Measurements from ENCODE around the gene SELENON.

DNA sequence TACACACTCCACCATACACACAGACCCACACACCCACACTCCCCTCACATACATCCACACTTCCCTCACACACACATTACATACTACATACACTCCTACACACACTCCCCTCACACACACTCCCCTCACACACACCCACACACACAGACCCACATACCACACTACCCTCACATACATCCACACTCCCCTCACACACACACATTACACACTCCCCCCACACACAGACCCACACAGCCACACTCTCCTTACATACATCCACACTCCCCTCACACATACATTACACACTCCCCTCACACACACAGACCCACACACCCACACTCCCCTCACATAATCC lies 32.6 kb upstream of the SELENON start:
- no peak for TF ChIP-seq GABPA (IDR thresholded peaks at IDR 0.05 in 1 of 2, conservative IDR thresholded peaks at IDR 0.05 in 1 of 2)
- TF ChIP-seq, protein P1, sequence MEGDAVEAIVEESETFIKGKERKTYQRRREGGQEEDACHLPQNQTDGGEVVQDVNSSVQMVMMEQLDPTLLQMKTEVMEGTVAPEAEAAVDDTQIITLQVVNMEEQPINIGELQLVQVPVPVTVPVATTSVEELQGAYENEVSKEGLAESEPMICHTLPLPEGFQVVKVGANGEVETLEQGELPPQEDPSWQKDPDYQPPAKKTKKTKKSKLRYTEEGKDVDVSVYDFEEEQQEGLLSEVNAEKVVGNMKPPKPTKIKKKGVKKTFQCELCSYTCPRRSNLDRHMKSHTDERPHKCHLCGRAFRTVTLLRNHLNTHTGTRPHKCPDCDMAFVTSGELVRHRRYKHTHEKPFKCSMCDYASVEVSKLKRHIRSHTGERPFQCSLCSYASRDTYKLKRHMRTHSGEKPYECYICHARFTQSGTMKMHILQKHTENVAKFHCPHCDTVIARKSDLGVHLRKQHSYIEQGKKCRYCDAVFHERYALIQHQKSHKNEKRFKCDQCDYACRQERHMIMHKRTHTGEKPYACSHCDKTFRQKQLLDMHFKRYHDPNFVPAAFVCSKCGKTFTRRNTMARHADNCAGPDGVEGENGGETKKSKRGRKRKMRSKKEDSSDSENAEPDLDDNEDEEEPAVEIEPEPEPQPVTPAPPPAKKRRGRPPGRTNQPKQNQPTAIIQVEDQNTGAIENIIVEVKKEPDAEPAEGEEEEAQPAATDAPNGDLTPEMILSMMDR (IDR thresholded peaks at IDR 0.05; ENCODE audit: low read depth, low read length, missing input control): no peak
- no peak for TF ChIP-seq TAF1 (conservative IDR thresholded peaks at IDR 0.05)
- TF ChIP-seq, protein P2, sequence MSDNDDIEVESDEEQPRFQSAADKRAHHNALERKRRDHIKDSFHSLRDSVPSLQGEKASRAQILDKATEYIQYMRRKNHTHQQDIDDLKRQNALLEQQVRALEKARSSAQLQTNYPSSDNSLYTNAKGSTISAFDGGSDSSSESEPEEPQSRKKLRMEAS (IDR thresholded peaks at IDR 0.05): no peak
- TF ChIP-seq HNF4A (conservative IDR thresholded peaks at IDR 0.05): no peak
- TF ChIP-seq SP1 (IDR thresholded peaks at IDR 0.05): no peak
- TF ChIP-seq RXRA (IDR thresholded peaks at IDR 0.05): no peak
- TF ChIP-seq RAD21 (IDR thresholded peaks at IDR 0.05): no peak
- no peak for TF ChIP-seq JUND (IDR thresholded peaks at IDR 0.05)
- TF ChIP-seq ATF3 (IDR thresholded peaks at IDR 0.05): no peak
- TF ChIP-seq, protein P3, sequence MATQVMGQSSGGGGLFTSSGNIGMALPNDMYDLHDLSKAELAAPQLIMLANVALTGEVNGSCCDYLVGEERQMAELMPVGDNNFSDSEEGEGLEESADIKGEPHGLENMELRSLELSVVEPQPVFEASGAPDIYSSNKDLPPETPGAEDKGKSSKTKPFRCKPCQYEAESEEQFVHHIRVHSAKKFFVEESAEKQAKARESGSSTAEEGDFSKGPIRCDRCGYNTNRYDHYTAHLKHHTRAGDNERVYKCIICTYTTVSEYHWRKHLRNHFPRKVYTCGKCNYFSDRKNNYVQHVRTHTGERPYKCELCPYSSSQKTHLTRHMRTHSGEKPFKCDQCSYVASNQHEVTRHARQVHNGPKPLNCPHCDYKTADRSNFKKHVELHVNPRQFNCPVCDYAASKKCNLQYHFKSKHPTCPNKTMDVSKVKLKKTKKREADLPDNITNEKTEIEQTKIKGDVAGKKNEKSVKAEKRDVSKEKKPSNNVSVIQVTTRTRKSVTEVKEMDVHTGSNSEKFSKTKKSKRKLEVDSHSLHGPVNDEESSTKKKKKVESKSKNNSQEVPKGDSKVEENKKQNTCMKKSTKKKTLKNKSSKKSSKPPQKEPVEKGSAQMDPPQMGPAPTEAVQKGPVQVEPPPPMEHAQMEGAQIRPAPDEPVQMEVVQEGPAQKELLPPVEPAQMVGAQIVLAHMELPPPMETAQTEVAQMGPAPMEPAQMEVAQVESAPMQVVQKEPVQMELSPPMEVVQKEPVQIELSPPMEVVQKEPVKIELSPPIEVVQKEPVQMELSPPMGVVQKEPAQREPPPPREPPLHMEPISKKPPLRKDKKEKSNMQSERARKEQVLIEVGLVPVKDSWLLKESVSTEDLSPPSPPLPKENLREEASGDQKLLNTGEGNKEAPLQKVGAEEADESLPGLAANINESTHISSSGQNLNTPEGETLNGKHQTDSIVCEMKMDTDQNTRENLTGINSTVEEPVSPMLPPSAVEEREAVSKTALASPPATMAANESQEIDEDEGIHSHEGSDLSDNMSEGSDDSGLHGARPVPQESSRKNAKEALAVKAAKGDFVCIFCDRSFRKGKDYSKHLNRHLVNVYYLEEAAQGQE (IDR thresholded peaks at IDR 0.05): no peak

All from liver (tissue), 3 donors.